IMR-90 (cell line): Measurements from ENCODE around the gene STAMBPL1. TPM values are rescaled to one million over a fixed set of nuclear protein-coding genes. Genes with fewer than 3 reads are reported as not detected.

Experiments used
- ATAC-seq: fragments of 200-7000 bp; cut with Tn5 transposase; 2 replicates; pipeline ENCODE4 v1.9.1; 2020; ENCODE audit warnings: low read depth, mild to moderate bottlenecking, moderate library complexity
- BruUV-seq: library from RNA; stranded (reverse); fragments of 400-500 nt; replicated peaks from 2 replicates; lab custom pipeline; 2021; lab: Mats Ljungman, UMichigan
- CTCF ChIA-PET: fragments of 300-600 bp; formaldehyde crosslinking; extraction: SDS; loops from one replicate; lab custom pipeline; 2021; ENCODE audit warnings: antibody characterized with exemption; lab: Yijun Ruan, JAX
- POLR2A ChIA-PET: fragments of 300-600 bp; sonication (Branson Sonifier 250); formaldehyde crosslinking; loops from one replicate; lab custom pipeline; 2022; ENCODE audit warnings: antibody characterized with exemption; ENCODE audit not compliant: unreplicated experiment; lab: Charles Lee
- DNase-seq: peaks from one replicate; pipeline ENCODE4 v3.0.0; 2013
- H2AFZ ChIP-seq: replicated peaks from 2 replicates; pipeline ENCODE3; 2013; ENCODE audit warnings: low read length, mild to moderate bottlenecking; ENCODE audit not compliant: poor library complexity
- H2AK5ac ChIP-seq: 2 replicates; pipeline ENCODE4 v1.6.1; 2013; ENCODE audit warnings: low read depth, low read length, inconsistent platforms
- H2AK9ac ChIP-seq: replicated peaks from 2 replicates; pipeline ENCODE3; 2013; ENCODE audit warnings: mild to moderate bottlenecking, low read depth, low read length, moderate library complexity; ENCODE audit not compliant: poor library complexity
- H2BK120ac ChIP-seq: 2 replicates; pipeline ENCODE4 v1.6.1; 2013; ENCODE audit warnings: low read depth, low read length, inconsistent platforms
- H2BK15ac ChIP-seq: 3 replicates; pipeline ENCODE4 v1.6.1; 2013; ENCODE audit warnings: low read depth, low read length, inconsistent platforms
- H2BK20ac ChIP-seq: 2 replicates; pipeline ENCODE4 v1.6.1; 2013; ENCODE audit warnings: low read depth, mild to moderate bottlenecking, inconsistent platforms, low read length, moderate library complexity
- H2BK5ac ChIP-seq: 2 replicates; pipeline ENCODE4 v1.6.1; 2013; ENCODE audit warnings: mild to moderate bottlenecking, low read depth, low read length, inconsistent platforms; ENCODE audit not compliant: poor library complexity, severe bottlenecking
- H3K14ac ChIP-seq: replicated peaks from 2 replicates; pipeline ENCODE4 v1.6.1; 2013; ENCODE audit warnings: low read depth, low read length, inconsistent platforms
- H3K18ac ChIP-seq: 2 replicates; pipeline ENCODE4 v1.6.1; 2013; ENCODE audit warnings: low read depth, low read length, control low read depth
- H3K23ac ChIP-seq: 2 replicates; pipeline ENCODE4 v1.6.1; 2013; ENCODE audit warnings: low read depth, low read length, inconsistent platforms
- H3K27ac ChIP-seq: 2 replicates; pipeline ENCODE4 v1.5.1; 2013; ENCODE audit warnings: mild to moderate bottlenecking, control low read depth, low read length; ENCODE audit not compliant: insufficient read depth
- H3K27me3 ChIP-seq: 2 replicates; pipeline ENCODE4 v1.6.1; 2013; ENCODE audit warnings: low read length; ENCODE audit not compliant: control insufficient read depth, insufficient read depth
- H3K36me3 ChIP-seq: 2 replicates; pipeline ENCODE4 v1.6.1; 2013; ENCODE audit warnings: low read length, mixed read lengths; ENCODE audit not compliant: control insufficient read depth, insufficient read depth
- H3K4ac ChIP-seq: 2 replicates; pipeline ENCODE4 v1.6.1; 2013; ENCODE audit warnings: low read depth, low read length, inconsistent platforms
- H3K4me1 ChIP-seq: 2 replicates; pipeline ENCODE4 v1.6.1; 2013; ENCODE audit warnings: low read length, mixed read lengths; ENCODE audit not compliant: control insufficient read depth, insufficient read depth
- H3K4me2 ChIP-seq: 2 replicates; pipeline ENCODE4 v1.6.1; 2013; ENCODE audit warnings: low read depth, mild to moderate bottlenecking, control low read depth, low read length, moderate library complexity
- H3K4me3 ChIP-seq: 2 replicates; pipeline ENCODE4 v1.5.1; 2013; ENCODE audit warnings: low read depth, mild to moderate bottlenecking, control low read depth, low read length, moderate library complexity; ENCODE audit not compliant: insufficient read depth
- H3K56ac ChIP-seq: 2 replicates; pipeline ENCODE4 v1.6.1; 2013; ENCODE audit warnings: low read length, inconsistent platforms; ENCODE audit not compliant: insufficient read depth; ENCODE audit errors: extremely low read depth
- H3K79me1 ChIP-seq, 2 experiments: 2 replicates each; pipeline ENCODE4 v1.6.1; 2013; ENCODE audit warnings: low read length in 2 of 2, inconsistent platforms in 1 of 2, low read depth in 1 of 2
- H3K9ac ChIP-seq: 2 replicates; pipeline ENCODE4 v1.6.1; 2013; ENCODE audit warnings: low read depth, low read length, control low read depth
- H3K9me1 ChIP-seq: 2 replicates; pipeline ENCODE4 v1.6.1; 2013; ENCODE audit warnings: low read length, inconsistent platforms; ENCODE audit not compliant: insufficient read depth
- H3K9me3 ChIP-seq: 2 replicates; pipeline ENCODE4 v1.6.1; 2013; ENCODE audit warnings: low read length; ENCODE audit not compliant: control insufficient read depth, insufficient read depth
- H4K20me1 ChIP-seq: 2 replicates; pipeline ENCODE4 v1.6.1; 2013; ENCODE audit warnings: low read length, inconsistent platforms; ENCODE audit not compliant: insufficient read depth
- H4K5ac ChIP-seq: 2 replicates; pipeline ENCODE4 v1.6.1; 2013; ENCODE audit warnings: mild to moderate bottlenecking, low read depth, low read length, control low read depth
- H4K8ac ChIP-seq, 2 experiments: 2 replicates each; pipeline ENCODE4 v1.6.1; 2013; ENCODE audit warnings: low read depth in 2 of 2, low read length in 2 of 2, control low read depth in 1 of 2, inconsistent platforms in 1 of 2
- H4K91ac ChIP-seq: 2 replicates; pipeline ENCODE4 v1.6.1; 2013; ENCODE audit warnings: low read depth, low read length, inconsistent platforms; ENCODE audit not compliant: insufficient read depth
- CHD1 ChIP-seq: IDR thresholded peaks from 2 replicates; pipeline ENCODE4 v1.6.1; 2012; ENCODE audit warnings: low read depth, low read length, improper control_type of control experiment
- CTCF ChIP-seq: conservative IDR thresholded peaks from 2 replicates; pipeline ENCODE4 v1.5.1; 2012; ENCODE audit warnings: mild to moderate bottlenecking, low read depth, low read length, improper control_type of control experiment
- ELK1 ChIP-seq: fragments of 150-350 bp; IDR thresholded peaks from 2 replicates; pipeline ENCODE4 v1.6.1; 2016; ENCODE audit warnings: low read depth, mild to moderate bottlenecking, low read length, moderate library complexity, borderline replicate concordance
- FOS ChIP-seq: fragments of 150-350 bp; IDR thresholded peaks from 2 replicates; pipeline ENCODE4 v1.6.1; 2016; ENCODE audit warnings: low read depth, low read length
- MAFK ChIP-seq: IDR thresholded peaks from 2 replicates; pipeline ENCODE4 v1.6.1; 2012; ENCODE audit warnings: low read depth, low read length, improper control_type of control experiment
- MAZ ChIP-seq: IDR thresholded peaks from 2 replicates; pipeline ENCODE4 v1.6.1; 2012; ENCODE audit warnings: low read depth, mild to moderate bottlenecking, low read length, improper control_type of control experiment, moderate library complexity, borderline replicate concordance
- MXI1 ChIP-seq: IDR thresholded peaks from 2 replicates; pipeline ENCODE4 v1.6.1; 2012; ENCODE audit warnings: low read depth, mild to moderate bottlenecking, low read length, moderate library complexity, borderline replicate concordance
- NFE2L2 ChIP-seq: fragments of 150-350 bp; IDR thresholded peaks from 2 replicates; pipeline ENCODE4 v1.6.1; 2016; ENCODE audit warnings: low read depth, mild to moderate bottlenecking, low read length
- RAD21 ChIP-seq: IDR thresholded peaks from 2 replicates; pipeline ENCODE4 v1.6.1; 2012; ENCODE audit warnings: low read length, improper control_type of control experiment
- RFX5 ChIP-seq: IDR thresholded peaks from 2 replicates; pipeline ENCODE4 v1.8.0; 2012; ENCODE audit warnings: low read depth, mild to moderate bottlenecking, low read length, moderate library complexity
- USF2 ChIP-seq: fragments of 150-350 bp; IDR thresholded peaks from 2 replicates; pipeline ENCODE4 v1.6.1; 2017; ENCODE audit warnings: mild to moderate bottlenecking, antibody characterized with exemption, low read length, low read depth
- WGBS, 2 experiments: methylation state at CpG; one replicate each; pipeline versions ENCODE4 v1.1.5 to v1.1.7; 2013; ENCODE audit warnings: missing lambda C conversion rate in 2 of 2; ENCODE audit not compliant: insufficient read length in 1 of 2; ENCODE audit errors: extremely low coverage in 2 of 2; 5-methylcytosine and 5-hydroxymethylcytosine counted together
- dilution Hi-C: fragments of 300-500 bp; cut with HindIII; formaldehyde crosslinking; loops from one replicate; pipeline ENCODE4 v1.14.3; 2018; ENCODE audit warnings: low sequenced_read_pairs; ENCODE audit not compliant: unreplicated experiment
- in situ Hi-C: fragments of 300-500 bp; cut with MboI; formaldehyde crosslinking; loops from 3 replicates; pipeline ENCODE4 v1.14.3; 2019; ENCODE audit warnings: low sequenced_read_pairs, inconsistent platforms, mixed read lengths
- intact Hi-C: fragments of 100-400 bp; cut with micrococcal nuclease; formaldehyde crosslinking; loops from 2 replicates; pipeline ENCODE4 v1.10.0; 2022
- polyA plus RNA-seq, 3 experiments: library from polyadenylated mRNA; depleted of rRNA; stranded (reverse); fragments of >200 nt; gene quantifications; 2 replicates each; pipeline ENCODE4 v1.2.3, GENCODE V29; 2012; ENCODE audit warnings: low replicate concordance in 1 of 3
- total RNA-seq: library from RNA; depleted of rRNA; stranded (reverse); fragments of >200 nt; gene quantifications from 2 replicates; pipeline ENCODE4 v1.2.3, GENCODE V29; 2012

Gene STAMBPL1
- total and polyA plus RNA-seq, 2 of the 4 experiments (the other 2 are of a cell fraction): 26.8 to 28.1 TPM

- no peak overlapping the region for H2AK5ac ChIP-seq
- H4K8ac ChIP-seq: no peak overlapping the region
- no peak overlapping the region for H3K4me2 ChIP-seq
- H3K56ac ChIP-seq: no peak overlapping the region
- H3K4me3 ChIP-seq: no peak overlapping the region
- no peak overlapping the region for H4K5ac ChIP-seq
- dilution Hi-C loops (no loop called here), intact Hi-C loops (loop anchor here (5.0 kb wide), 1 partner anchor 443 kb away; no protein-coding TSS in a partner anchor), in situ Hi-C loops (no loop called here)
- no peak overlapping the region for H2AFZ ChIP-seq
- 0 out of 2 replicates have a peak, but pooled peaks cover 2% of the 10 kb centered on the region for H3K9me1 ChIP-seq
- no peak overlapping the region for H4K91ac ChIP-seq
- no peak overlapping the region for H2BK5ac ChIP-seq
- no peak overlapping the region for H3K14ac ChIP-seq
- BruUV-seq: no TSS peak
- no peak overlapping the region for H2BK120ac ChIP-seq
- H3K18ac ChIP-seq: no peak overlapping the region
- H3K23ac ChIP-seq: no peak overlapping the region
- H3K27me3 ChIP-seq: no peaks in the 10 kb centered on the region
- POLR2A ChIA-PET: no interaction called here
- no CpG with 5 or more reads among the region's 3 CpGs for WGBS, 2 experiments
- H3K4ac ChIP-seq: no peak overlapping the region
- no peaks in the 10 kb centered on the region for H3K9me3 ChIP-seq
- no peaks in the 10 kb centered on the region for H4K20me1 ChIP-seq
- no peak for ATAC-seq
- H3K4me1 ChIP-seq: peaks cover 3% of the 10 kb centered on the region; the same call in 1 of the 2 replicates
- no peak for TF ChIP-seq USF2
- TF ChIP-seq ELK1: no peak
- no peak for TF ChIP-seq MAZ
- TF ChIP-seq NFE2L2: no peak
- no peak for TF ChIP-seq RAD21
- TF ChIP-seq CHD1: no peak
- no peak for TF ChIP-seq RFX5
- TF ChIP-seq MAFK: no peak
- TF ChIP-seq CTCF: no peak
- no peak for TF ChIP-seq FOS
- no peak for TF ChIP-seq MXI1
- H3K79me1 ChIP-seq: no peaks in the 10 kb centered on the region
- no peak overlapping the region for H2BK20ac ChIP-seq
- H3K36me3 ChIP-seq: no peaks in the 10 kb centered on the region
- H3K27ac ChIP-seq: no peak overlapping the region
- no peak overlapping the region for H2BK15ac ChIP-seq
- DNase-seq: no peak
- CTCF ChIA-PET: no interaction called here
- H3K9ac ChIP-seq: no peak overlapping the region
- H2AK9ac ChIP-seq: no peak overlapping the region
Observed at GRCh38 chr10:88854684-88855083, 25.4 kb upstream of the STAMBPL1 start.
